Ishikawa (cell line): ENCODE measurements around the gene CD2AP.

ENCODE experiments used
- CEBPB ChIP-seq: IDR thresholded peaks from 2 replicates; pipeline ENCODE4 v1.6.1; 2012
- CREB1 ChIP-seq: IDR thresholded peaks from 2 replicates; pipeline ENCODE4 v1.6.1; 2012; ENCODE audit warnings: low read depth
- EGR1 ChIP-seq: IDR thresholded peaks from 2 replicates; pipeline ENCODE4 v1.6.1; 2012
- EP300 ChIP-seq: IDR thresholded peaks from 2 replicates; pipeline ENCODE4 v1.6.1; 2012; ENCODE audit warnings: borderline replicate concordance
- FOXM1 ChIP-seq: IDR thresholded peaks from 2 replicates; pipeline ENCODE4 v1.6.1; 2012; ENCODE audit warnings: low read depth, borderline replicate concordance
- MAX ChIP-seq: IDR thresholded peaks from 2 replicates; pipeline ENCODE4 v1.6.1; 2012
- NFIC ChIP-seq: IDR thresholded peaks from 2 replicates; pipeline ENCODE4 v1.6.1; 2012
- RAD21 ChIP-seq: IDR thresholded peaks from 2 replicates; pipeline ENCODE4 v1.6.1; 2012; ENCODE audit warnings: low read depth
- REST ChIP-seq: IDR thresholded peaks from 2 replicates; pipeline ENCODE4 v1.6.1; 2012; ENCODE audit warnings: low read depth, mild to moderate bottlenecking
- TAF1 ChIP-seq: IDR thresholded peaks from 2 replicates; pipeline ENCODE4 v1.6.1; 2012; ENCODE audit warnings: low read depth, mild to moderate bottlenecking
- TCF12 ChIP-seq: IDR thresholded peaks from 2 replicates; pipeline ENCODE4 v1.6.1; 2012; ENCODE audit warnings: low read depth
- TEAD4 ChIP-seq: IDR thresholded peaks from 2 replicates; pipeline ENCODE4 v1.6.1; 2012
- YY1 ChIP-seq: IDR thresholded peaks from 2 replicates; pipeline ENCODE4 v1.6.1; 2012; ENCODE audit warnings: low read depth
- ZBTB7A ChIP-seq: IDR thresholded peaks from 2 replicates; pipeline ENCODE4 v1.6.1; 2012; ENCODE audit warnings: low read depth
- TF ChIP-seq, protein P1 (sequence below): IDR thresholded peaks from 2 replicates; pipeline ENCODE4 v1.6.1; 2012

The CD2AP gene

DNA sequence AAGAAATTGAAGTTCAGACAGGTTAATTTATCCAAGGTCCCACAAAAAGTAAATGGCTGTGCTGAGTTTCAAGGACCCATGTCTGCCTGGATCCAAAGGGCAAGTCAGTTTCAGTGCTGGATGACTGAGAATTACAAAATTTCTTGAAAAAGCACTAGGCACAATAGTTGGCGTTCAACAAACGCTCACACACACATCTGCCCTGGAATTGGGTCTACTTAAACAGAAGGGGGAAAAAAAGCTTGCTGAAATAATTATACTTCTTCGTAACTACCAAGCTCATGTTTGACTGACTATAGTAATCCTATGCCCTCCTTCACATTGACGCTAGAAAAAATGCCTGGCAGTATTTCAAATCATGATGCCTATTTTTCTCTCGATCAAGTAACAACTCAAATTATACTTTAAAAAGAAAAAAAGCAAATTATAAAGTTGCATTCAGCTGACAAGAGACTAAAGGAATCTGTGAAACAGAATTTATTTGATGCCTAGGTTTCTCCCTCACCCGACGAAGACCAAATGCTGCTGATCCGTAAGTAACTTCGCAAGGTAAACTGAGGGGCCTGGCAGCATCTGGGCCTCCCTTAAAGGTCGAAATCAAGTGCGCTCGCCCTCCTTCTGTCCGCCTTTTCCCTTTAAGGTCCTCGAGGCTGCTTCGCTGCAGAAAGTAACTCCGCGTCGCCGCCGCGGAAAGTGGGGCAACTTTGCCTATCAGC, 650 bp upstream of the CD2AP start:
- TF ChIP-seq TCF12, result no peak
- TF ChIP-seq, protein P1, sequence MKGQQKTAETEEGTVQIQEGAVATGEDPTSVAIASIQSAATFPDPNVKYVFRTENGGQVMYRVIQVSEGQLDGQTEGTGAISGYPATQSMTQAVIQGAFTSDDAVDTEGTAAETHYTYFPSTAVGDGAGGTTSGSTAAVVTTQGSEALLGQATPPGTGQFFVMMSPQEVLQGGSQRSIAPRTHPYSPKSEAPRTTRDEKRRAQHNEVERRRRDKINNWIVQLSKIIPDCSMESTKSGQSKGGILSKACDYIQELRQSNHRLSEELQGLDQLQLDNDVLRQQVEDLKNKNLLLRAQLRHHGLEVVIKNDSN, result 0 out of 2 replicates have a peak, but pooled peaks have one; percentile 2

GRCh38 chr6:47478233-47479139, 897 bp downstream of the CD2AP start:
- TF ChIP-seq REST (no peak), FOXM1 (no peak), MAX (no peak), ZBTB7A (peak; percentile 62; the same call in 1 of the 2 replicates)

- TF ChIP-seq, protein P1, result no peak
- no peak for TF ChIP-seq TEAD4
- no peak for TF ChIP-seq CEBPB
- TF ChIP-seq TAF1, result no peak
- no peak for TF ChIP-seq CREB1
- TF ChIP-seq EP300, result no peak
- no peak for TF ChIP-seq RAD21
- TF ChIP-seq ZBTB7A, result no peak
- TF ChIP-seq FOXM1, result no peak
- no peak for TF ChIP-seq REST
- no peak for TF ChIP-seq NFIC
- no peak for TF ChIP-seq YY1
- TF ChIP-seq TCF12, result no peak
- TF ChIP-seq EGR1, result no peak
- TF ChIP-seq MAX, result no peak
Observed at GRCh38 chr6:47479140-47479508, 1.5 kb downstream of the CD2AP start.

DNA sequence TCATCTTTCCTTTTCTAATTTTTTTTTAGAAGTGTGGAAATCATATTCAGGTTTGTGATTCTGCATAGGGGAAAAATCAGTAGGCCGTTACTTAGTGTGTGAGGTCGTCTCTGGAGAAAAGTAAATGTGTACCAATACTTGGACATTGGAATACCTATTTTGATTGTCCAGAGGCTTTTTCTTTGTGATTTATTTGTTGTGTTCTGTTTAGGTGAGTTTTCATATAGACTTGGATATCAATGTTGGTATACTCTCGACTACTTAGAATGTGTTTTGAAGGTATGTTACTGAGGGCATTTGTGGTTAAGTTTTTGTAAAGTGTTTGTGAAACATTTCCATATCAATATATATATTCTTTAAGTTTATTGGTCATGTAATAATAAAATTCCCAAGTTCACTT, 2.3 kb downstream of the CD2AP start:
- TF ChIP-seq EP300 (no peak), CEBPB (no peak), RAD21 (no peak), MAX (no peak), TCF12 (no peak), TEAD4 (no peak), NFIC (no peak), TAF1 (no peak), FOXM1 (no peak), REST (no peak), ZBTB7A (no peak)
